A549 (cell line): ENCODE measurements around the gene SLC39A11. TPM values are rescaled to one million over a fixed set of nuclear protein-coding genes. Genes with fewer than 3 reads are reported as not detected.
A peak's percentile ranks its signal among the peaks of the same experiment; 100 is the strongest.

Experiments used
- ATAC-seq, 2 experiments: fragments of 200-7000 bp in 1 of 2; fragments of >200 bp in 1 of 2; cut with Nextera tagmentation in 1 of 2; cut with Tn5 transposase in 1 of 2; 3 replicates each; pipeline versions ENCODE4 v1.8.0 to v1.9.1; 2018 to 2020; ENCODE audit warnings: mild to moderate bottlenecking in 1 of 2, moderate library complexity in 1 of 2
- CTCF ChIA-PET: fragments of 300-600 bp; sonication (Branson Sonifier 250); formaldehyde crosslinking; extraction: SDS; loops from one replicate; lab custom pipeline; 2021; ENCODE audit warnings: antibody characterized with exemption, inconsistent platforms; lab: Yijun Ruan, JAX
- POLR2A ChIA-PET: fragments of 350-600 bp; formaldehyde crosslinking; extraction: SDS; loops from one replicate; lab custom pipeline; 2021; ENCODE audit warnings: antibody characterized with exemption, inconsistent platforms; lab: Yijun Ruan, JAX
- DNase-seq, 2 experiments: peaks; one replicate each; pipeline versions ENCODE4 v3.0.0 to v3.0.0-alpha.2; 2011 to 2016; ENCODE audit warnings: low read depth in 1 of 2, low spot score in 1 of 2
- FAIRE-seq: peaks from 2 replicates; lab custom pipeline; 2011; peaks lifted over from hg19 to GRCh38; lab: Jason Lieb, UNC
- H3K27ac ChIP-seq, 2 experiments: fragments of >200 bp; sonication (Bioruptor Twin); formaldehyde crosslinking; 3 replicates each; pipeline ENCODE4 v1.5.1; 2016 to 2017
- H3K4me1 ChIP-seq: fragments of >200 bp; sonication (Bioruptor Twin); formaldehyde crosslinking; 3 replicates; pipeline ENCODE4 v1.6.1; 2016
- H3K4me2 ChIP-seq: fragments of >200 bp; sonication (Bioruptor Twin); formaldehyde crosslinking; 3 replicates; pipeline ENCODE4 v1.6.1; 2016
- H3K4me3 ChIP-seq: fragments of >200 bp; sonication (Bioruptor Twin); formaldehyde crosslinking; 3 replicates; pipeline ENCODE4 v1.5.1; 2016
- H3K9me3 ChIP-seq: fragments of >200 bp; sonication (Bioruptor Twin); formaldehyde crosslinking; 3 replicates; pipeline ENCODE4 v1.6.1; 2016
- BCL3 ChIP-seq: fragments of >200 bp; sonication (Bioruptor Twin); formaldehyde crosslinking; IDR thresholded peaks from 3 replicates; pipeline ENCODE4 v1.6.1; 2016
- BHLHE40 ChIP-seq: IDR thresholded peaks from 2 replicates; pipeline ENCODE4 v1.6.1; 2012; ENCODE audit warnings: low read depth, low read length, inconsistent platforms
- CHD2 ChIP-seq: fragments of 150-350 bp; IDR thresholded peaks from 2 replicates; pipeline ENCODE4 v1.6.1; 2014; ENCODE audit warnings: low read length; ENCODE audit not compliant: partially characterized antibody
- CHD4 ChIP-seq: fragments of 200-600 bp; sonication (generic); IDR thresholded peaks from 2 replicates; pipeline ENCODE4 v1.6.1; 2016; ENCODE audit warnings: antibody characterized with exemption, mild to moderate bottlenecking, borderline replicate concordance
- E2F6 ChIP-seq: IDR thresholded peaks from 2 replicates; pipeline ENCODE4 v1.6.1; 2012; ENCODE audit warnings: low read depth, borderline replicate concordance
- EHF ChIP-seq: fragments of 250-450 bp; sonication (Bioruptor Pico); IDR thresholded peaks from 2 replicates; pipeline ENCODE4 v1.5.0; 2020; ENCODE audit warnings: mild to moderate bottlenecking
- ELK1 ChIP-seq: fragments of 150-350 bp; IDR thresholded peaks from 2 replicates; pipeline ENCODE4 v1.6.1; 2014; ENCODE audit warnings: low read depth, mild to moderate bottlenecking, low read length
- ESRRA ChIP-seq: fragments of 150-350 bp; IDR thresholded peaks from 2 replicates; pipeline ENCODE4 v1.6.1; 2014; ENCODE audit warnings: mild to moderate bottlenecking, low read length, borderline replicate concordance
- FOSB ChIP-seq: fragments of 250-450 bp; sonication (Bioruptor Pico); IDR thresholded peaks from 2 replicates; pipeline ENCODE4 v1.5.0; 2020; ENCODE audit warnings: mild to moderate bottlenecking, moderate library complexity
- FOSL2 ChIP-seq, 2 experiments: fragments of 450-650 bp in 1 of 2; fragments of >200 bp in 1 of 2; sonication (Bioruptor Twin) in 1 of 2; formaldehyde crosslinking; IDR thresholded peaks; 2 replicates each; pipeline versions ENCODE4 v1.5.0 to v1.6.1; 2016 to 2020; ENCODE audit warnings: mild to moderate bottlenecking in 1 of 2, moderate library complexity in 1 of 2
- FOXS1 ChIP-seq: fragments of 250-450 bp; sonication (Bioruptor Pico); IDR thresholded peaks from 2 replicates; pipeline ENCODE4 v1.5.0; 2020; ENCODE audit warnings: mild to moderate bottlenecking, moderate library complexity
- HES2 ChIP-seq: fragments of >200 bp; sonication (Bioruptor Twin); formaldehyde crosslinking; IDR thresholded peaks from 2 replicates; pipeline ENCODE4 v1.6.1; 2016
- HEYL ChIP-seq: fragments of 250-450 bp; sonication (Bioruptor Pico); IDR thresholded peaks from 2 replicates; pipeline ENCODE4 v1.8.0; 2021; ENCODE audit warnings: mild to moderate bottlenecking, moderate library complexity
- HMGXB4 ChIP-seq: fragments of 250-450 bp; sonication (Bioruptor Pico); IDR thresholded peaks from 2 replicates; pipeline ENCODE4 v1.5.0; 2021; ENCODE audit warnings: mild to moderate bottlenecking, moderate library complexity, borderline replicate concordance
- HOXB5 ChIP-seq: fragments of 250-450 bp; sonication (Bioruptor Pico); IDR thresholded peaks from 2 replicates; pipeline ENCODE4 v1.5.0; 2020; ENCODE audit warnings: mild to moderate bottlenecking, moderate library complexity
- KDM1A ChIP-seq: fragments of 200-600 bp; sonication (generic); IDR thresholded peaks from 2 replicates; pipeline ENCODE4 v1.6.1; 2016; ENCODE audit warnings: low read depth, mild to moderate bottlenecking
- NR3C1 ChIP-seq: fragments of >200 bp; sonication (Bioruptor Twin); formaldehyde crosslinking; IDR thresholded peaks from 3 replicates; pipeline ENCODE4 v1.6.1; 2017
- PHF8 ChIP-seq: fragments of 200-600 bp; sonication (generic); IDR thresholded peaks from 2 replicates; pipeline ENCODE4 v1.6.1; 2016; ENCODE audit warnings: low read depth, mild to moderate bottlenecking, antibody characterized with exemption, moderate library complexity, borderline replicate concordance
- POLR2AphosphoS2 ChIP-seq: conservative IDR thresholded peaks from 2 replicates; pipeline ENCODE4 v1.6.1; 2012; ENCODE audit warnings: low read length, improper control_type of control experiment, inconsistent platforms
- SMC3 ChIP-seq: fragments of >200 bp; sonication (Bioruptor Twin); formaldehyde crosslinking; IDR thresholded peaks from 3 replicates; pipeline ENCODE4 v1.6.1; 2018; ENCODE audit warnings: inconsistent platforms
- TP53 ChIP-seq: fragments of 250-450 bp; sonication (Bioruptor Pico); IDR thresholded peaks from 2 replicates; pipeline ENCODE4 v1.5.0; 2021; ENCODE audit warnings: mild to moderate bottlenecking, moderate library complexity
- USF2 ChIP-seq: fragments of 450-650 bp; IDR thresholded peaks from 2 replicates; pipeline ENCODE4 v1.6.1; 2014; ENCODE audit warnings: antibody characterized with exemption
- ZFP36 ChIP-seq: fragments of 450-650 bp; IDR thresholded peaks from 2 replicates; pipeline ENCODE4 v1.6.1; 2014; ENCODE audit warnings: borderline replicate concordance; ENCODE audit not compliant: partially characterized antibody
- ZNF302 ChIP-seq: fragments of 250-450 bp; sonication (Bioruptor Pico); IDR thresholded peaks from 2 replicates; pipeline ENCODE4 v1.9.0; 2021; ENCODE audit warnings: inconsistent platforms, mild to moderate bottlenecking, moderate library complexity
- ZSCAN20 ChIP-seq: fragments of 250-450 bp; sonication (Bioruptor Pico); IDR thresholded peaks from 2 replicates; pipeline ENCODE4 v1.8.0; 2022; ENCODE audit warnings: mild to moderate bottlenecking, moderate library complexity
- WGBS: methylation state at CpG from one replicate; pipeline ENCODE4 v1.1.6; 2017; ENCODE audit errors: missing lambda C conversion rate; 5-methylcytosine and 5-hydroxymethylcytosine counted together
- polyA plus RNA-seq, 4 experiments: library from polyadenylated mRNA; depleted of rRNA in 3 of 4; stranded (reverse); fragments of >200 nt; fragmentation: RNase III in 1 of 4; extraction: RNeasy Plus Mini Kit Qiagen cat#74134 plus additional on column Dnase treatment in 1 of 4; gene quantifications; 2 replicates in 3 of 4; 3 replicates in 1 of 4; pipeline ENCODE4 v1.2.3, GENCODE V29; 2011 to 2017

Gene SLC39A11
- polyA plus RNA-seq, 2 of the 4 experiments (the other 2 are of a cell fraction): 18.4 to 25.2 TPM

- peak overlapping the region; percentile 90 to 95 for H3K27ac ChIP-seq
- ChIA-PET CTCF (interaction anchor here (0.7 to 9.4 kb wide), 24 partner anchors 9 to 588 kb away, joined by 3 to 112 read pairs (median 5); no protein-coding TSS in a partner anchor), POLR2A (interaction anchor here (0.5 to 5.6 kb wide), 14 partner anchors 7 to 707 kb away, joined by 3 to 177 read pairs (median 8); no protein-coding TSS in a partner anchor)
- ATAC-seq: peak; percentile 44 to 49
- FAIRE-seq: no peak
- H3K4me1 ChIP-seq: peaks cover 66% of the 10 kb centered on the region
- 58% methylated on average over 7 of the region's 7 CpGs for WGBS
- H3K4me3 ChIP-seq: no peak overlapping the region
- DNase-seq: peak in 1 of 2 experiments; percentile 78
- TF ChIP-seq HOXB5 (CRISPR knock-in tag): no peak
- peak; percentile 45; the same call in 1 of the 2 replicates for TF ChIP-seq EHF
- no peak for TF ChIP-seq BHLHE40
- TF ChIP-seq ZFP36: peak; percentile 91
- peak; percentile 19; the same call in 1 of the 2 replicates for TF ChIP-seq FOXS1 (CRISPR knock-in tag)
- no peak for TF ChIP-seq NR3C1
- 0 out of 2 replicates have a peak, but pooled peaks have one; percentile 77 for TF ChIP-seq KDM1A
- TF ChIP-seq FOSL2 (IDR thresholded peaks at IDR 0.05): no peak
- peak; percentile 18; the same call in 1 of the 2 replicates for TF ChIP-seq FOSL2 (CRISPR knock-in tag; IDR thresholded peaks at IDR 0.05)
- 0 out of 2 replicates have a peak, but pooled peaks have one; percentile 12 for TF ChIP-seq CHD4
- no peak; the same call in 1 of the 2 replicates for TF ChIP-seq FOSB (CRISPR knock-in tag)
- peaks cover 18% of the 10 kb centered on the region; the same call in 2 of the 3 replicates for H3K9me3 ChIP-seq
- peak overlapping the region; percentile 74 for H3K4me2 ChIP-seq
Measured at GRCh38 chr17:72603420-72604242, 488.9 kb downstream of the SLC39A11 start.

- POLR2A ChIA-PET: interaction anchor here (0.5 to 5.6 kb wide), 17 partner anchors 8 to 708 kb away, joined by 3 to 177 read pairs (median 5); a partner anchor contains a TSS
- H3K27ac ChIP-seq: peak overlapping the region; percentile 90 to 95
- peaks cover 9% of the 10 kb centered on the region; the same call in 2 of the 3 replicates for H3K9me3 ChIP-seq
- 4% methylated on average over 12 of the region's 12 CpGs for WGBS
- 0 out of 3 replicates have a peak overlapping the region, but pooled peaks have one; percentile 10 for H3K4me3 ChIP-seq
- DNase-seq (peak; percentile 97), FAIRE-seq (peak; percentile 94), ATAC-seq (peak; percentile 92 to 93)
- H3K4me2 ChIP-seq: peak overlapping the region; percentile 74
- CTCF ChIA-PET: interaction anchor here (0.7 to 9.4 kb wide), 27 partner anchors 8 to 589 kb away, joined by 3 to 112 read pairs (median 5); no protein-coding TSS in a partner anchor
- H3K4me1 ChIP-seq: peaks cover 65% of the 10 kb centered on the region
- no peak for TF ChIP-seq PHF8
- TF ChIP-seq USF2: peak; percentile 67; the same call in 1 of the 2 replicates
- TF ChIP-seq ZNF302: no peak
- no peak for TF ChIP-seq ESRRA
- TF ChIP-seq BHLHE40: no peak; the same call in 1 of the 2 replicates
- peak; percentile 33; the same call in 1 of the 3 replicates for TF ChIP-seq SMC3
- TF ChIP-seq CHD2: no peak
- TF ChIP-seq ELK1: no peak
- no peak for TF ChIP-seq HES2
- 0 out of 3 replicates have a peak, but pooled peaks have one; percentile 35 for TF ChIP-seq BCL3
- no peak for TF ChIP-seq TP53 (CRISPR knock-in tag)
- no peak for TF ChIP-seq E2F6
- no peak for TF ChIP-seq POLR2AphosphoS2
- 0 out of 2 replicates have a peak, but pooled peaks have one; percentile 50 for TF ChIP-seq HEYL (CRISPR knock-in tag)
- no peak for TF ChIP-seq HMGXB4
- 0 out of 2 replicates have a peak, but pooled peaks have one; percentile 35 for TF ChIP-seq ZSCAN20 (CRISPR knock-in tag)
- TF ChIP-seq FOSB (CRISPR knock-in tag): no peak
Measured at GRCh38 chr17:72602517-72603419, 489.7 kb downstream of the SLC39A11 start.
